Measurements from ENCODE around the gene DYNLL1.

GRCh38 chr12:120475643-120476042 is 20.3 kb upstream of the DYNLL1 start:
- TF ChIP-seq YY1 (IDR thresholded peaks at IDR 0.05; ENCODE audit: insufficient read depth, insufficient read length) (no peak), SUZ12 (IDR thresholded peaks at IDR 0.05; ENCODE audit: extremely low read depth, insufficient read depth, insufficient read length) (no peak)
